ENCODE results near the gene SLC24A1. TPM values are rescaled to one million over a fixed set of nuclear protein-coding genes. Genes with fewer than 3 reads are reported as not detected.

SLC24A1 gene
- total RNA-seq, 1 donor from 2014 or later = 2.0 TPM

- Histone ChIP-seq H3K4me3 (no peak overlapping the region), H3K4me1 (peaks cover 0 to 2% of the 10 kb centered on the region in 2 donors), H3K9me3 (no peaks in the 10 kb centered on the region), H3K27ac (no peak overlapping the region), H3K36me3 (no peaks in the 10 kb centered on the region), H3K27me3 (no peaks in the 10 kb centered on the region)
- intact Hi-C loops (cut with DNase I) = loop anchor here (10.0 kb wide), 1 partner anchor 220 kb away; no protein-coding TSS in a partner anchor
- DNase-seq (ENCODE audit: low spot score in 2 of 2) = no peak
- TF ChIP-seq CTCF (IDR thresholded peaks at IDR 0.05) = no peak
Observed at GRCh38 chr15:65634356-65634755, 12.6 kb downstream of the SLC24A1 start.

GRCh38 chr15:65638109-65638508, 16.4 kb downstream of the SLC24A1 start:
- DNase-seq (ENCODE audit: low spot score in 2 of 2) = no peak
- no peak overlapping the region for H3K27ac ChIP-seq
- H3K9me3 ChIP-seq = no peaks in the 10 kb centered on the region
- H3K4me1 ChIP-seq = peaks cover 0 to 2% of the 10 kb centered on the region in 2 donors
- no peak for TF ChIP-seq CTCF (IDR thresholded peaks at IDR 0.05)
- H3K27me3 ChIP-seq = no peaks in the 10 kb centered on the region
- no peaks in the 10 kb centered on the region for H3K36me3 ChIP-seq
- intact Hi-C loops (cut with DNase I) = loop anchor here (10.0 kb wide), 1 partner anchor 217 kb away; no protein-coding TSS in a partner anchor
- no peak overlapping the region for H3K4me3 ChIP-seq

DNA sequence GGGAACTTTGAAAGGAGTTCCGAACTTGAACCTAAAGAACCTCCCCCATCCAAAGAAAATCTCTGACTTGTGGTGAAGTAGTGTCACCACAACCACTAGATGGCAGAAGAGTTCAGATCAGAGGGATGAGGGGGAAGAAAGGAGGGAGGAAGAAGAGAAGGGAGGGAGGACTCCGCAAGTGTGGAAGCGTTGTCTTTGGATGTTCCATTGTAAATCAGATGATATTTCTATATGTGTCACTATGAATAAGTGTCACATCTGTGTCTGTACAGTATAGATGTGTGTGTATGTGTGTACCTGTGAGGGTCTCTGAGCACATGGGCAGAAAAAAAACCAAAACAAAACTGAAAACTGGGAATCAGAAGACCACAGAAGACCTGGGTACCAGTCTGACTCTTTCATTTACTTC, 16.9 kb downstream of the SLC24A1 start:
- Histone ChIP-seq H3K36me3 (no peaks in the 10 kb centered on the region), H3K27ac (no peak overlapping the region), H3K4me1 (peaks cover 0 to 2% of the 10 kb centered on the region in 2 donors), H3K4me3 (peak overlapping the region in 1 of 2 donors; percentile 26), H3K9me3 (no peaks in the 10 kb centered on the region), H3K27me3 (no peaks in the 10 kb centered on the region)
- intact Hi-C loops (cut with DNase I) = loop anchor here (10.0 kb wide), 1 partner anchor 216 kb away; no protein-coding TSS in a partner anchor
- DNase-seq (ENCODE audit: low spot score in 2 of 2) = no peak
- peak; percentile 62 to 79 (median 65) for TF ChIP-seq CTCF (IDR thresholded peaks at IDR 0.05)

DNA sequence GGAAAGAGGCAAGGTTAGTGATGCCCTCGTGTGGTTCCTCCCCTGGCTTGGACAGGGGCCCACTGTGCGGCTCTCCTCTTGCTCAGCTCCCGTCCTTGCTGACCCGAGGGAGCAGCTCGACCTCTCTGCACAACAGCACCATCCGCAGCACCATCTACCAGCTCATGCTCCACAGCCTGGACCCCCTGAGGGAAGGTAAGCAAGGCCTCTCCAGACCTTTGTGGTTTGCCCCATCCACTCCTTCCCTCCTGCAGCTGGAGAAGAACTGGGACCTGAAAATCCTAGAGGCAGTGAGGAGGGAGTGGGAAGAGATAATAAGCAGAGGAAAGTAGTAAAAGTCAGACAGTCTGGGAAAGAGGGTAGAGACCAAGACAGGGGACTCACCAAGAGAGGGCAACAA, 17.8 kb downstream of the SLC24A1 start:
- DNase-seq (ENCODE audit: low spot score in 2 of 2) = no peak
- no peaks in the 10 kb centered on the region for H3K27me3 ChIP-seq
- no peaks in the 10 kb centered on the region for H3K36me3 ChIP-seq
- H3K4me1 ChIP-seq = peaks cover 0 to 2% of the 10 kb centered on the region in 2 donors
- H3K9me3 ChIP-seq = no peaks in the 10 kb centered on the region
- TF ChIP-seq CTCF (IDR thresholded peaks at IDR 0.05) = no peak
- intact Hi-C loops (cut with DNase I) = loop anchor here (10.0 kb wide), 1 partner anchor 215 kb away; no protein-coding TSS in a partner anchor
- H3K27ac ChIP-seq = no peak overlapping the region
- no peak overlapping the region for H3K4me3 ChIP-seq

DNA sequence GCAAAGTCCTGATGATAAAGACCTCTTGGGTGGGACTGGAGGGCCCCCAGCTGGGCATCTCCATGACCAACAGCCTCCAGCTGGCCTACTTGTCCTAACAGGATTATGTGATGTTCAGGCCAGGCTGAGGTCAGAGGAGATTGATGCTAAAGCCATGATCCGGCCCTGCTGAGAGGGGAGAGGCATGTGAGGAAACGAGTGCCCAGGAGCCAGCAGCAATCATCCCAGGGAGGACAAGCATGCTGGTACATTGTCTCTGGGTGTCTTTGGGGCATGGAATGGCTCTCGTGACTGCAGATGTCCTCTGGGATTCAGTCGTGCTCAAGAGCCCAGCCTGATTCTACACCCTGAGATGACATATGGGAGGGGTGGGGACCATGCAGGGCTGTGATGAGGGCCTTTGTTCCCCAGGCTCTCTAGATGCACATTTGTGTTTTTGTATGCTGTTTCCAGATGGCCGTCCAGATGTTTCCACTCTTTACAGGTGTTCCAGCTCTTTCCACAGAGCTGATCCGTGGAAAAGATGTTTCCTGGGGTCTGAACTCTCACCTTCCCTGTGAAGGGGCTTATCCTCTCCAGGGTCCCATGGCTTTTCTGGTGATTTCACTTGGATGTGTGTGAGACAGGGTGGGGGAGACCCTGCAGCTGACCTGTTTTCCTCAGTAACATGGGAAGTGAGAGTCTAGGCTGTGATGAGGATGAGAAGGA, 20.2 kb downstream of the SLC24A1 start:
- Histone ChIP-seq H3K4me1 (peaks cover 0 to 2% of the 10 kb centered on the region in 2 donors), H3K9me3 (no peaks in the 10 kb centered on the region), H3K27ac (no peak overlapping the region), H3K27me3 (no peaks in the 10 kb centered on the region), H3K4me3 (no peak overlapping the region), H3K36me3 (no peaks in the 10 kb centered on the region)
- no peak for DNase-seq (ENCODE audit: low spot score in 2 of 2)
- intact Hi-C loops (cut with DNase I) = no loop called here
- no peak for TF ChIP-seq CTCF (IDR thresholded peaks at IDR 0.05)

All from ascending aorta (tissue), 2 donors.